Measurements from ENCODE around the gene OTOP2. TPM values are rescaled to one million over a fixed set of nuclear protein-coding genes. Genes with fewer than 3 reads are reported as not detected.

OTOP2 gene
- total RNA-seq, 4 donors from 2014 or later = not detected

DNA sequence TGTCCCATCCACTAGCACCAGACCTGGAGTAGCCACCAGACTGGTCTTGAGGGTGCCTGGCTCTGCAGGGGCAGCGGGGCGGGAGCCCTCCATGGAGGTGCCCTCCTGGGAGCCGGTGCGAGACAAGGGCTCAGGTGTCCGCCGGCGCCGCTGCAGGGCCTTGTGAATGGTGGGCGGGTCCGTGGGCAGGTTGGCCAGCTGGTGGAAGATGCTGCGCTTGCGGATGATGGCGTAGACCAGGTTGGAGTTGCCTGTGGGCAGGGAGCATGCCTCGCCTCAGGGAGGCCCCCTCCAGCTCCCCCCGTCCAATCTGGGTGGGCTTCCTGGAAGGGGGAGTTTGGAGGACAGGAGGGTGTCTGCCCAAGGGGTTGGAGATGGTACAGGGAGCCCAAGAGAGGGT is 30.0 kb downstream of the OTOP2 start:
- intact Hi-C loops (cut with DNase I; ENCODE audit: low total_unique reads) = no loop called here
- no peak for TF ChIP-seq POLR2A (IDR thresholded peaks at IDR 0.05)
- TF ChIP-seq, protein P1, sequence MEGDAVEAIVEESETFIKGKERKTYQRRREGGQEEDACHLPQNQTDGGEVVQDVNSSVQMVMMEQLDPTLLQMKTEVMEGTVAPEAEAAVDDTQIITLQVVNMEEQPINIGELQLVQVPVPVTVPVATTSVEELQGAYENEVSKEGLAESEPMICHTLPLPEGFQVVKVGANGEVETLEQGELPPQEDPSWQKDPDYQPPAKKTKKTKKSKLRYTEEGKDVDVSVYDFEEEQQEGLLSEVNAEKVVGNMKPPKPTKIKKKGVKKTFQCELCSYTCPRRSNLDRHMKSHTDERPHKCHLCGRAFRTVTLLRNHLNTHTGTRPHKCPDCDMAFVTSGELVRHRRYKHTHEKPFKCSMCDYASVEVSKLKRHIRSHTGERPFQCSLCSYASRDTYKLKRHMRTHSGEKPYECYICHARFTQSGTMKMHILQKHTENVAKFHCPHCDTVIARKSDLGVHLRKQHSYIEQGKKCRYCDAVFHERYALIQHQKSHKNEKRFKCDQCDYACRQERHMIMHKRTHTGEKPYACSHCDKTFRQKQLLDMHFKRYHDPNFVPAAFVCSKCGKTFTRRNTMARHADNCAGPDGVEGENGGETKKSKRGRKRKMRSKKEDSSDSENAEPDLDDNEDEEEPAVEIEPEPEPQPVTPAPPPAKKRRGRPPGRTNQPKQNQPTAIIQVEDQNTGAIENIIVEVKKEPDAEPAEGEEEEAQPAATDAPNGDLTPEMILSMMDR (IDR thresholded peaks at IDR 0.05) = no peak
- peak in 1 of 2 donors; percentile 82 for DNase-seq (ENCODE audit: low spot score in 2 of 2)
- 86 to 90% methylated on average over 15 of the region's 15 CpGs for WGBS, 2 donors
- no peak overlapping the region for H3K4me3 ChIP-seq (ENCODE audit: low read depth, poor library complexity, severe bottlenecking)

DNA sequence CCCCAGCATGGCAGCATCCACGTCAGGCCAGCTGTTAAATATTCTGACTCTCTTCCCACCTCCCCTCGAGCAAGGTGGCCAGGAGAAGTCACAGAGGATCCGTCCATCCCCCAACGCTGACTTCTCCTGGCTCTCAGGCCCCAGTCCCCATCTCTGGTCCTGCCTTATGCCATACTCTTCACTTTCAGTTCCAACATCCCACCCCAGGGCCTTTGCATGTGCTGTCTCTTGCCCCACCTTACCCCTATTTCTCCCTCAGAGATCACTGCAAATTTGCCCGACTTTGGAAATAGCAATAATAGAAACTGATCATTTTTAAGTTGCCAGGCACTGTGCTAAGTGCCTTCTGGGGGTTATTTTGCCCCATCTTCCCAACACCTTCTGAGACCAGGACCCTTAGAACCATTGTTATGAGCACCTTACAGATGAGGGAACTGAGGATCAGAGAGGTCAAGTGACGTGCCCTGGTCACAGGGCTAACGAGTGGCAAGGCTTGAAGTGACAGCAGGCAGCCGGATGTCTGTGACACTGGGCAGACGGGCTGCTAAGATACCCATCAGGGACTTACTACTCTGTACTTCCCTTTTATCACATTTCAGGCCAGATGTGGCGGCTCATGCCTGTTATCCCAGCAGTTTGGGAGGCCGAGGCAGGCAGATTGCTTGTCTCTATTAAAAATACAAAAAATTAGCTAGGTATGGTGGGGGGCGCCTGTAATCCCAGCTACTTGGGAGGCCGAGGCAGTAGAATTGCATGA is 30.8 kb downstream of the OTOP2 start:
- H3K4me3 ChIP-seq (ENCODE audit: low read depth, poor library complexity, severe bottlenecking) = no peak overlapping the region
- TF ChIP-seq POLR2A (IDR thresholded peaks at IDR 0.05) = no peak
- TF ChIP-seq, protein P1 (IDR thresholded peaks at IDR 0.05) = no peak
- intact Hi-C loops (cut with DNase I; ENCODE audit: low total_unique reads) = no loop called here
- WGBS, 2 donors = 67 to 70% methylated on average over 13 of the region's 13 CpGs
- DNase-seq (ENCODE audit: low spot score in 2 of 2) = no peak

GRCh38 chr17:74956093-74956492 is 32.0 kb downstream of the OTOP2 start:
- 81 to 82% methylated on average over 4 of the region's 4 CpGs for WGBS, 2 donors
- TF ChIP-seq POLR2A (IDR thresholded peaks at IDR 0.05) = no peak
- TF ChIP-seq, protein P1 (IDR thresholded peaks at IDR 0.05) = no peak
- no peak for DNase-seq (ENCODE audit: low spot score in 2 of 2)
- no peak overlapping the region for H3K4me3 ChIP-seq (ENCODE audit: low read depth, poor library complexity, severe bottlenecking)
- intact Hi-C loops (cut with DNase I; ENCODE audit: low total_unique reads) = no loop called here

DNA sequence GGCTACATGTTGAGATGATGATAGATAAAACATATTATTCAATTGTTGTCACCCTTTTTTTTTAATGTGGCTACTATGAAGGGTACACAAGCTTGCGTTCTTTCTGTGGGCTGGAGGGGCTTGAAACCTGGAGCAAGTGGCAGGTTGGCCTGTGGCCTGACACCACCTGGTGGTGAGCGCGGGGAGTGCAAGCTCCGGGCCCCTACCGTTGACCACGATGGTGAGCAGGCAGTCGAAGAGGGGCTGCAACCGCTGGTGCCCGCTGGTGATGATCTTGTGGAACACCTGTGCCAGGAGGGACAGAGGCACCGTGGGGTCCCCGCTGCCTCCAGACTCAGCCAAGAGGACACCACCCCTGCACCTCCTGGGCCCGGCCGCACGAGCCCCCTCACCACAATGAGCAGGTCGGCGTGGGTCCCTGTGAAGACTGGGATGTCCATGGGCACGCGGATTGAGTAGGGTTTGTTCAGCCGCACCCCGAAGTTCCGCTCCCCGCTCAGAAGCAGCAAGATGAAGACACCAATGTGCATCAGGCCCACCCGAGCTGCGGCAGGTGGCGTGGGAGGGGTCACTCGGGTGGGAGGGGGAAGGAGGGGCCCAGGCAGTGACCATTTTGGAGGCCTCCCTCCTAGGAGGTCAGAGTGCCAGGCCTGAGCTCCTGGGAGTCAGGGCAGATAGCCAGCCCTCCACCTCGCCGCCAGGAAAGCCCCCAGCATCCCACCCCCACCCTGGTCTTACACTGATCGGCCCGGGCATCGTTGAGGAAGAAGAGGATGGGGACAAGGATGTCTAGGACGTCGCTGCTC is 34.1 kb downstream of the OTOP2 start:
- 40 to 41% methylated on average over 25 of the region's 33 CpGs for WGBS, 2 donors
- intact Hi-C loops (cut with DNase I; ENCODE audit: low total_unique reads) = loop anchor here (2.0 kb wide), 1 partner anchor 35 kb away; the partner anchor contains the start of gene USH1G
- peak; percentile 52 to 96 for DNase-seq (ENCODE audit: low spot score in 2 of 2)
- H3K4me3 ChIP-seq (ENCODE audit: low read depth, poor library complexity, severe bottlenecking) = no peak overlapping the region
- TF ChIP-seq, protein P1 (IDR thresholded peaks at IDR 0.05) = peak in 1 of 3 donors; percentile 60
- no peak for TF ChIP-seq POLR2A (IDR thresholded peaks at IDR 0.05)

DNA sequence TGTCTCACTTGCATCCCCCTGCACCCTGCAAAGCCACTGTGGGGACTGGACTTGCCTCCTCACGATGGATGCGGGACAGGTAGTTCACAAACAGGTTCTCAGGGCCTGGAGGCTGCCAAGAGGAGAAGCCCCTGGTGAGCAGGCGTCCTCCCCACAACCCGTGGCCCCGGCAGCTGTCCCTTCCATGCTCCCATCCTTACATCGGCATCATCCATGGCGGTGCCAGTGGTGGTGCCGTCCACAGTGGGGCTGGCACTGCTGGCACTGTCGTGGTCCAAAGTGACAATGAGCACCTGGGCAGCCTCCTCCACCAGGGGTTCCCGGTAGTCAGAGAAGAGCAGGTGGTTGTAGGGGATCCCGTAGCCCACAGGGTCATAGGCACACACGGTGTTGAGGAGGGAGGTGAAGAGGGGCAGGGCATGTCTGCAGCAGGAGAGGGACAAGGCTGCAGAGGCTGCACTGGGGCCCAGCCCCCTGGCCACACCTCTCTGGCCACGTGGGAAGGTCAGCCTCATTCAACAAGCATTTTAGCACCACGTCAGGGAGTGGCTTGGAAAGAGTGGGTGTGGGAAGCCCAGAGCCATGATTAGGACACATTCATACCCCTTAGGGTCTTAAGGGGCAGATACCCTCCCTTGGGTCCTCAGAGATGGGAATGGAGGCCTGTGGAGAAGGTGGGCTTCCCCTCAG is 35.9 kb downstream of the OTOP2 start:
- TF ChIP-seq POLR2A (IDR thresholded peaks at IDR 0.05) = no peak
- TF ChIP-seq, protein P1 (IDR thresholded peaks at IDR 0.05) = no peak
- intact Hi-C loops (cut with DNase I; ENCODE audit: low total_unique reads) = loop anchor here (2.0 to 10.0 kb wide), 2 partner anchors 37 to 235 kb away; partner anchors contain the start of gene USH1G
- no peak for DNase-seq (ENCODE audit: low spot score in 2 of 2)
- H3K4me3 ChIP-seq (ENCODE audit: low read depth, poor library complexity, severe bottlenecking) = no peak overlapping the region
- WGBS, 2 donors = 43 to 64% methylated on average over 4 to 14 of the region's 14 CpGs
